ENCODE data around the gene GRID2IP. TPM values are rescaled to one million over a fixed set of nuclear protein-coding genes. Genes with fewer than 3 reads are reported as not detected.

Gene GRID2IP
- polyA plus RNA-seq, 1 donor (not counting 4 experiments of a cell fraction or from before 2014, with no cell fraction given): 0.04 TPM

DNA sequence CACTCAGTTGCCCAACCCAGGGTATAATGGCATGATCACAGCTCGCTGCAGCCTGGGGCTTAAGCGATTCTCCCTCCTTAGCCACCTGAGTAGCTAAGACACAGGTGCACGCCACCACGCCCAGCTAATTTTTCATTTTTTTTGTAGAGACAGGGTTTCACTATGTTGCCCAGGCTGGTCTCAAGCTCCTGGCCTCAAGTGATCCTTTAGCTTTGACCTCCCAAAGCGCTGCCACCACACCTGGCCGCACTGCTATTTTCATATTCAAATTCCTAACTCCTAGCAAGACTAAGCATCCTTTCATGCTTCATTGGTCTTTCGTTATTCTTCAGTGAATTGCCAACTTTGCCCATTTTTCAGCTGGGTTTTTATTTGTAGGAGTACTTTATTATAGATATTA is 73.1 kb downstream of the GRID2IP start:
- Histone ChIP-seq H3K36me3 (ENCODE audit: control insufficient read depth in 2 of 2, extremely low read depth in 1 of 2, insufficient read depth in 2 of 2, low read length in 2 of 2) (peaks cover 12 to 25% of the 10 kb centered on the region in 2 experiments), H3K4me3 (ENCODE audit: control insufficient read depth in 2 of 3, extremely low read depth in 1 of 3, insufficient read depth in 2 of 3, low read depth in 1 of 3, low read length in 3 of 3) (no peak overlapping the region), H3K79me2 (ENCODE audit: control insufficient read depth, insufficient read depth, low read length) (peaks cover 97% of the 10 kb centered on the region), H3K4me1 (ENCODE audit: control insufficient read depth, extremely low read depth, insufficient read depth, low read length) (peaks cover 7% of the 10 kb centered on the region), H3K9me3 (ENCODE audit: control insufficient read depth, low read depth, low read length) (no peaks in the 10 kb centered on the region), H4K20me1 (ENCODE audit: control insufficient read depth, extremely low read depth, insufficient read depth, low read length) (peaks cover 40% of the 10 kb centered on the region), H3K9me1 (ENCODE audit: control insufficient read depth, extremely low read depth, insufficient read depth, low read length) (no peaks in the 10 kb centered on the region), H3K4me2 (ENCODE audit: control insufficient read depth, extremely low read depth, insufficient read depth, low read depth, low read length) (no peak overlapping the region), H3K9ac (ENCODE audit: control insufficient read depth, extremely low read depth, insufficient read depth, low read length) (no peak overlapping the region), H2AFZ (ENCODE audit: control insufficient read depth, low read length) (no peak overlapping the region), H3K27ac (ENCODE audit: control insufficient read depth, insufficient read depth, low read length) (no peak overlapping the region), H3K27me3 (ENCODE audit: control insufficient read depth, extremely low read depth, insufficient read depth, low read length) (no peaks in the 10 kb centered on the region)
- DNase-seq (ENCODE audit: low read depth, low spot score): no peak
- dilution Hi-C loops (cut with MboI; ENCODE audit: extremely low pct_ligation_motif_present, low sequenced_read_pairs): no loop called here
- FAIRE-seq: no peak
- TF ChIP-seq EZH2 (IDR thresholded peaks at IDR 0.05; ENCODE audit: low read length): no peak
- TF ChIP-seq, protein P1, sequence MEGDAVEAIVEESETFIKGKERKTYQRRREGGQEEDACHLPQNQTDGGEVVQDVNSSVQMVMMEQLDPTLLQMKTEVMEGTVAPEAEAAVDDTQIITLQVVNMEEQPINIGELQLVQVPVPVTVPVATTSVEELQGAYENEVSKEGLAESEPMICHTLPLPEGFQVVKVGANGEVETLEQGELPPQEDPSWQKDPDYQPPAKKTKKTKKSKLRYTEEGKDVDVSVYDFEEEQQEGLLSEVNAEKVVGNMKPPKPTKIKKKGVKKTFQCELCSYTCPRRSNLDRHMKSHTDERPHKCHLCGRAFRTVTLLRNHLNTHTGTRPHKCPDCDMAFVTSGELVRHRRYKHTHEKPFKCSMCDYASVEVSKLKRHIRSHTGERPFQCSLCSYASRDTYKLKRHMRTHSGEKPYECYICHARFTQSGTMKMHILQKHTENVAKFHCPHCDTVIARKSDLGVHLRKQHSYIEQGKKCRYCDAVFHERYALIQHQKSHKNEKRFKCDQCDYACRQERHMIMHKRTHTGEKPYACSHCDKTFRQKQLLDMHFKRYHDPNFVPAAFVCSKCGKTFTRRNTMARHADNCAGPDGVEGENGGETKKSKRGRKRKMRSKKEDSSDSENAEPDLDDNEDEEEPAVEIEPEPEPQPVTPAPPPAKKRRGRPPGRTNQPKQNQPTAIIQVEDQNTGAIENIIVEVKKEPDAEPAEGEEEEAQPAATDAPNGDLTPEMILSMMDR (optimal IDR thresholded peaks at IDR 0.05 in 1 of 3, IDR thresholded peaks at IDR 0.05 in 1 of 3, conservative IDR thresholded peaks at IDR 0.05 in 1 of 3; ENCODE audit: extremely low read depth in 1 of 3, insufficient read depth in 2 of 3, low read length in 3 of 3): no peak

DNA sequence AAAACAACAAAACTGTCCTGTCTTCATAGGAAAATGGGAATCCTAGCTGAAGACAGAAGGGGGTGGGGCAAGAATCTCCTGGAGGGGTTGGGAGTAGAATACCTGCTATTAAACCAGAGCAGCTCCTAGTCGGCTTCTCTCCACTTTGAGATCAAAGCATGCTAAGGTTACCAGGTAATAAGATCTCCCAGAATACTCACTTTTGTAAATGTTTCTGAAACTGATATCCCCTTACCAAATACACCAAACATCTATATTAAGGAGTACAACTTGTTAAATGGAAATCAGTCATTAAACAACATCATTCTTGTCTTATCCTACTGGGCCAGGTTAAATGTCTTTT is 74.0 kb downstream of the GRID2IP start:
- Histone ChIP-seq H3K4me3 (ENCODE audit: control insufficient read depth in 2 of 3, extremely low read depth in 1 of 3, insufficient read depth in 2 of 3, low read depth in 1 of 3, low read length in 3 of 3) (no peak overlapping the region), H3K79me2 (ENCODE audit: control insufficient read depth, insufficient read depth, low read length) (peaks cover 95% of the 10 kb centered on the region), H3K9me3 (ENCODE audit: control insufficient read depth, low read depth, low read length) (no peaks in the 10 kb centered on the region), H3K27ac (ENCODE audit: control insufficient read depth, insufficient read depth, low read length) (no peak overlapping the region), H4K20me1 (ENCODE audit: control insufficient read depth, extremely low read depth, insufficient read depth, low read length) (peaks cover 40% of the 10 kb centered on the region), H3K4me2 (ENCODE audit: control insufficient read depth, extremely low read depth, insufficient read depth, low read depth, low read length) (no peak overlapping the region), H3K36me3 (ENCODE audit: control insufficient read depth in 2 of 2, extremely low read depth in 1 of 2, insufficient read depth in 2 of 2, low read length in 2 of 2) (peaks cover 16 to 28% of the 10 kb centered on the region in 2 experiments), H3K9me1 (ENCODE audit: control insufficient read depth, extremely low read depth, insufficient read depth, low read length) (no peaks in the 10 kb centered on the region), H3K27me3 (ENCODE audit: control insufficient read depth, extremely low read depth, insufficient read depth, low read length) (no peaks in the 10 kb centered on the region), H3K4me1 (ENCODE audit: control insufficient read depth, extremely low read depth, insufficient read depth, low read length) (peaks cover 2% of the 10 kb centered on the region), H3K9ac (ENCODE audit: control insufficient read depth, extremely low read depth, insufficient read depth, low read length) (no peak overlapping the region), H2AFZ (ENCODE audit: control insufficient read depth, low read length) (no peak overlapping the region)
- FAIRE-seq (no peak), DNase-seq (ENCODE audit: low read depth, low spot score) (no peak)
- dilution Hi-C loops (cut with MboI; ENCODE audit: extremely low pct_ligation_motif_present, low sequenced_read_pairs): no loop called here
- TF ChIP-seq, protein P1 (optimal IDR thresholded peaks at IDR 0.05 in 1 of 3, IDR thresholded peaks at IDR 0.05 in 1 of 3, conservative IDR thresholded peaks at IDR 0.05 in 1 of 3; ENCODE audit: extremely low read depth in 1 of 3, insufficient read depth in 2 of 3, low read length in 3 of 3): no peak
- no peak for TF ChIP-seq EZH2 (IDR thresholded peaks at IDR 0.05; ENCODE audit: low read length)

All from keratinocyte (primary cell).